IPS-18a (cell line): ENCODE data around the gene EMX2.

Source experiments
- H3K27ac ChIP-seq: one replicate; pipeline ENCODE4 v1.5.1; 2013; ENCODE audit warnings: low read length
- H3K27me3 ChIP-seq: one replicate; pipeline ENCODE4 v1.6.1; 2013; ENCODE audit warnings: mild to moderate bottlenecking, low read length; ENCODE audit not compliant: control insufficient read depth, insufficient read depth
- H3K36me3 ChIP-seq: one replicate; pipeline ENCODE4 v1.6.1; 2013; ENCODE audit warnings: low read depth, low read length; ENCODE audit not compliant: control insufficient read depth
- H3K4me1 ChIP-seq: one replicate; pipeline ENCODE4 v1.6.1; 2013; ENCODE audit warnings: low read depth, low read length; ENCODE audit not compliant: control insufficient read depth
- H3K4me3 ChIP-seq: one replicate; pipeline ENCODE4 v1.5.1; 2013; ENCODE audit warnings: low read length
- H3K9ac ChIP-seq: one replicate; pipeline ENCODE4 v1.6.1; 2013; ENCODE audit warnings: mild to moderate bottlenecking, low read length, moderate library complexity
- H3K9me3 ChIP-seq: one replicate; pipeline ENCODE4 v1.6.1; 2013; ENCODE audit warnings: low read depth, low read length; ENCODE audit not compliant: control insufficient read depth

EMX2 gene

DNA sequence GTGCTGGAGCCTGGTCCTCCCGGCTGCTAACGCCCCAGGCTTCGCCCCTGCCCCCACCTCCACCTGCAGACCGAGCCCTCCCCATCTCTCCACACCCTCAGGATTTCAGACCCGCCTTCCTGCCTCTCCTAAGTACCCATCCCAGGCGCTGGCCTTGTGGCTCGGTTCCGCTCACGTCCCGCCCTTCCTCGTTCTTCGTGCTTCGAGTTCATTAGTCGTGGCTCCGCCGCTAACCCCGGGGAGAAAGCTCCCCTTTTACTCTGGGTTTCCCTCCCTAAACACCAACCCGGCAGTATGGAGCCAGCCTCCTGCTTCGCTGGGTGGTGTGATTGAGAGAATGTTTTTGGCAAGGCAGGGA is 11.2 kb downstream of the EMX2 start:
- peak overlapping the region; percentile 36 for H3K4me3 ChIP-seq
- H3K27me3 ChIP-seq: peaks cover 86% of the 10 kb centered on the region

DNA sequence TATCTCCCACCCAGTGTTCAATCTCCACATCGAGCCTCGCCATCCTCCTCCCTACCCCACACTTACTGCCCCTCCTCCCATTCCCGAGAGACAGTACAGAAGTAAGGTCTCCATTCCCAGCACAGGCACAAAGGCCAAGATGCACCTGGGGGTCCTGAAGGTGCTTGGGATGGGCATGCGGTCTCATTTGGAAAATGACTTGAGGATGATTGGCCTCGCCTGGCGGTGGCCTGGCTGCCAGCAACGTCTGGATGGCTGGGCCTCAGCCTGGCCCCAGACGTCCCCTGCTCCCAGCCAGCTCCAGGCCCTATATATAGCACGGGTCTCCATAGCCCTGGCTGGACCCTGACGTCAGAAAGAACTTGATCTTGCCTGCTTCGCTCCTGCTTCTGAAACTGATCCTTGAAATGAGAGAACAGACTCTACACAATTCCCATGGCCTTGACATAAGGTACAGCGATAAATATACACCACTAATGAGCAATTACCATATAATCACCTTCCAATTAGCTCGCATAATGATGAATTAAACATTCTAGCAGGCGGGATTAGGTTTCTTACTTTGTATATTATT is 11.8 kb downstream of the EMX2 start:
- no peaks in the 10 kb centered on the region for H3K9me3 ChIP-seq
- H3K27ac ChIP-seq: no peak overlapping the region
- H3K36me3 ChIP-seq: no peaks in the 10 kb centered on the region
- H3K9ac ChIP-seq: no peak overlapping the region
- no peak overlapping the region for H3K4me3 ChIP-seq
- H3K4me1 ChIP-seq: peaks cover 8% of the 10 kb centered on the region
- peaks cover 81% of the 10 kb centered on the region for H3K27me3 ChIP-seq

More for the DNA sequence above, 11.2 kb downstream of the EMX2 start:
- no peak overlapping the region for H3K9ac ChIP-seq
- H3K4me1 ChIP-seq: peaks cover 8% of the 10 kb centered on the region
- no peak overlapping the region for H3K27ac ChIP-seq
- no peaks in the 10 kb centered on the region for H3K9me3 ChIP-seq
- H3K36me3 ChIP-seq: no peaks in the 10 kb centered on the region

DNA sequence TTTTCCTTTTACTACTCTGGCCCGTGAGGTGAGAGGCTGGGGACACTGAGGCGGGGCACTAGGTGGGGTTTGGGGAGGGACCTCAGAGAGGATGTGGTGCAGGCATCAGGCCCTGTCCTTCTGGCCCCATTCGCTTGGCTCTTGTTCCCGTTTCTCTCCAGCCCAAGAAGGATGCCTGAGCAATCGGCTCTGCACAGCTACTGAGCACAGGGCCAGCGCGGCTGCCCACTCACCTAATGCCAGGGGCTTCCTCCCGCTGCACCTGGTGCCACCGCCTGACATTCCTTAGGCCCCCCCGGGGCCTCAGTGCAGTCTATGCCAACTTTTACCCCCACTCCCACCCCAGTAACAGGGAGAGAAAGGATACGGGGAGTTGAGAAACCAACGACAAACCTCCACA is 12.5 kb downstream of the EMX2 start:
- H3K27ac ChIP-seq: no peak overlapping the region
- H3K9ac ChIP-seq: no peak overlapping the region
- no peaks in the 10 kb centered on the region for H3K9me3 ChIP-seq
- H3K27me3 ChIP-seq: peaks cover 74% of the 10 kb centered on the region
- peaks cover 8% of the 10 kb centered on the region for H3K4me1 ChIP-seq
- no peak overlapping the region for H3K4me3 ChIP-seq
- H3K36me3 ChIP-seq: no peaks in the 10 kb centered on the region

DNA sequence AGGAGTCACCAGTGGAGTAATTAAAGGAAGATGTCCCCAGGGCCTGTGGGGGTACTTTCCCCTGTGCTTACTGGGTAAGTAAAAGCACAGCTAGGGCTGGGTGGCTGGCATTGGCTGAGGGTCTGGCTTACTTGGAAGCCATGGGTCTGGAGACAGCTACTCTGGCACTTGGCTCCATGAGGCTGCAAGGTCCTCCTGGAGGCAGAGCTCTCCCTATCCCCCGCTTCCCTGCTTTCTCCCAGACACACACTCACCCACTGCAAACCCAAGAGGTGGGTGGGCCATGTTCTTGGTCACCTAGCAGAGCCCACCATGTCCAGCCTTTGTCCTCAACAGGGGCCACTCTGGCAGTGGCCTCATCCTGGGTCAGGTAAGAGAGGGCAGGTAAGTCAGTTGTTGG is 13.3 kb downstream of the EMX2 start:
- no peak overlapping the region for H3K27ac ChIP-seq
- H3K36me3 ChIP-seq: no peaks in the 10 kb centered on the region
- H3K4me1 ChIP-seq: peaks cover 8% of the 10 kb centered on the region
- no peaks in the 10 kb centered on the region for H3K9me3 ChIP-seq
- H3K9ac ChIP-seq: no peak overlapping the region
- H3K4me3 ChIP-seq: no peak overlapping the region
- H3K27me3 ChIP-seq: peaks cover 66% of the 10 kb centered on the region

DNA sequence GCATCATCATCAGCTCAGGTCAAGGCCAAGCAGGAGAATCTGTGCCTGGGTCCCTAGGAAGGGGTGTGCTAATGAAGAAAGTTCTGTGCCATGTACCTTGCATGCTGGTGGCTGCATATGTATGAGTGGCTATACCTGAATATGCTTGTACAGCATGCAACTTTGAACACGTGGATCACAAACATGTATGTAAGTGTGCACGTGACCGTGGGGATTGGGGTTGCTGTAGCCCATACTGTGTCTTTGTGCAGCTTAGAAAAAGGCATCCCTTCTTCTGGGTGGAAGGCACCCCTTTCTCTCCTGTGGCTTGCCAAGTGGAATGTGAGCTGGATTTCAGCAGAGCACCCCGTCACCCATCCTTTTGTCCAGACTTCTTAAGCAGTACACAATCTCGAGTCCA is 13.8 kb downstream of the EMX2 start:
- Histone ChIP-seq H3K9ac (no peak overlapping the region), H3K4me1 (peaks cover 8% of the 10 kb centered on the region), H3K27me3 (peaks cover 61% of the 10 kb centered on the region), H3K4me3 (no peak overlapping the region), H3K9me3 (no peaks in the 10 kb centered on the region), H3K27ac (no peak overlapping the region), H3K36me3 (no peaks in the 10 kb centered on the region)

DNA sequence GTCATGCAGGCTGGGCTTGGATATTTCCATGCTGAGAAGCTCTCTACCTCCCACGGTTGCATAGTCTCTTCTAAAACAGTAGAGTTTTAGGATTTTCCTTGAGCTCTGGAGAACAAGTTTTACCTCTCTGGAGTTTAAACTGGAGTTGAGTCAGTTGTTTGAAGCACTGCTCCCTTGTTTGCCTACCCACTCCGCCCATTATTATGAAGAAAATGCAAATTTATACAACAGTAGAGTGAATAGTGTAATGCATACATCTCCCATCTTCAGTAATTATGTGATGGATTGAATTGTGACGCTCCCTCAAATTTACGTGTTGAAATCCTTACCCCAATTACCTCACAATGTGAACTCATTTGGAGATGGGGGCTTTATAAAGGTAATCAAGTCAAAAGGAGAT is 17.2 kb downstream of the EMX2 start:
- Histone ChIP-seq H3K27ac (no peak overlapping the region), H3K36me3 (no peaks in the 10 kb centered on the region), H3K9ac (no peak overlapping the region), H3K4me1 (no peaks in the 10 kb centered on the region), H3K4me3 (no peak overlapping the region), H3K27me3 (peaks cover 27% of the 10 kb centered on the region), H3K9me3 (no peaks in the 10 kb centered on the region)

DNA sequence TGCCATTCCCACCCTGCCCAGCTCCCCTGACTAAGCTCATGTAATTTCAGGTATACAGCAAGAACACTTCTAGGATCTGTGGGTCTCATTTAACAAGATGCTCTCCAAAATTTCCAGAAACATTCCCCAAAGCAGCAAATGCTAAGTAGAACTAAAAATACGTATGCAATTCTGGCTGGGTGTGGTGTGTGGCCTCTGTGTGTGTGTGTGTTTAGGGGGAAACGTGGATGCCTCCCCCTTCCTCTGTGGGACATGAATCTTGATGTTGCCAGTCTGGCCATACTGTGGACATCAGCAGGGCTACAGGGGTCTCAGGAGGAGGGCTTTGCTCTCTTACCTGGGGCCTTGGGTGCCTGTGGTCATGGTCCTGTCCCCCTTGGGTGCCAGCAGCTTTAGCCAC is 18.4 kb downstream of the EMX2 start:
- Histone ChIP-seq H3K4me3 (no peak overlapping the region), H3K9ac (no peak overlapping the region), H3K27ac (no peak overlapping the region), H3K9me3 (no peaks in the 10 kb centered on the region), H3K36me3 (no peaks in the 10 kb centered on the region), H3K4me1 (no peaks in the 10 kb centered on the region), H3K27me3 (peaks cover 15% of the 10 kb centered on the region)

DNA sequence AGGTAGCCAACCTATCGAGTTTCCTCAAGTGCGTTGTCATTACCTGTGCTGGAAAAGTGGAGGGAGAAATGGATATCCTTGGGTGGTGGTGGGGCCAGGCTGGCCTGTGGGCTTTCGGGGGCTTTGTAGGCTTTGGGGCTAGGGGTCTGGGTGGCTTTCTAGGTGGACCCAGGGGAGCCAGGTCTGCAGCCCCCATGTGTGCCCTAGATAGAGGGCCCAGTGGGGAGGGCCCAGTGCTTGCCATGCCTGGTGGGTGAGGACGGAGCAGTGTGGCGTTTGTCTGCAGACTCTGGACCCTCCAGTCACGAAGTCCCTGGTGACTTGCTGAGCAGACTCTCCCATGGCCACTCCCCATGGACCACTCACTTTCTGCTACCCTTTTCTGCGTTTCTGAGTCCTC is 19.7 kb downstream of the EMX2 start:
- H3K9ac ChIP-seq: no peak overlapping the region
- no peaks in the 10 kb centered on the region for H3K9me3 ChIP-seq
- no peaks in the 10 kb centered on the region for H3K36me3 ChIP-seq
- no peak overlapping the region for H3K27ac ChIP-seq
- no peak overlapping the region for H3K4me3 ChIP-seq
- H3K27me3 ChIP-seq: peaks cover 5% of the 10 kb centered on the region
- no peaks in the 10 kb centered on the region for H3K4me1 ChIP-seq

DNA sequence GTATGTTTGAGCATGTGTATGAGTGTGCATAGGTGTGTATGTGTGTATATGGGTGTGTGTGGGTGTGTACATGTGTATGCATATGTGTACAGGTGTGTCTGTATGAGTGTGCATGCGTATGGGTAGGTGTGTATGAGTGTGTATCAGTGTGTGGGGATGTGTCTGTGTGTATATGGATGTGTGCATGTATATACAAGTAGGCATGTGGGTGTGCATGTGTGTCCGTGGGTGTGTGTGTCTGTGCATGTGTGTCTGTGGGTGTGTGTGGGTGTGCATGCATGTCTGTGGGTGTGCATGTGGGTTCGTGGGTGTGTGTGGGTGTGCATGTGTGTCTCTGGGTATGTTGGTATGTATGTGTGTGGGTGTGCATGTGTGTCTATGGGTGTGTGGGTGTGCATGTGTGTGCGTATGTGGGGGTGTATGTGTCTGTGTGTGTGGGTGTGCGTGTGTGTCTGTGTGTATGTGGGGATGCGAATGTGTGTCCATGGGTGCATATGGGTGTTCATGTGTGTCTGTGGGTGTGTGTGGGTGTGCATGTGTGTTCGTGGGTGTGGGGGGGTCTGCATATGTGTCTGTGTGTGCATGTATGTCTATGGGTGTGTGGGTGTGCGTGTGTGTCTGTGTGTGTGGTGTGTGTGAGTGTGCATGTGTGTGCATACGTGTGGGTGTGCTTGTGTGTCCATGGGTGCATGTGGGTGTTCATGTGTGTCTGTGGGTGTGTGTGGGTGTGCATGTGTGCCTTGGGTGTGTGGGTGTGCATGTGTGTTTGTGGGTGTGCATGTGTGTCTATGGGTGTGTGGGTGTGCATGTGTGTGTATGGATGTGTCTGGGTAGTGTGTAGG is 20.6 kb downstream of the EMX2 start:
- H3K27ac ChIP-seq: no peak overlapping the region
- H3K9me3 ChIP-seq: no peaks in the 10 kb centered on the region
- H3K36me3 ChIP-seq: no peaks in the 10 kb centered on the region

DNA sequence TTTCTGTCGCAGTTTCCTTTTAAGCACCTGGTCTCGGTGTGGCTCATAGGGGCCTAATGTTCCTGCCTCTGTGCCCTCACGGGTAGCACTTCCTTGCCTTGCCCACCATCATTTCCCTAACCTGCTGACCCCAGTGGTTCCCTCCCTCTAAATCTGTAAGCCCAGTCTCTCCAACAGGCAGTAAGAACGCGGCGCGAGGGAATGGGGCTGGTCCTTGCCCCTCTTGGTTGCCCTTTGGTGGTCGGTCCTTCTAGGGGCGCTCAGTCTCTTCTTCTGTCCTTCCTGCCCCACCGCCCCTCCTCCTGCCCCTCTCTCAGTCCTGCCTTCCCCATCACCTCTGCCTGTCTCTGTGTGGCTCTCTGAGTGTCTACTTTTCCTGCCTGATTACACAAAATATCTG is 21.2 kb downstream of the EMX2 start:
- Histone ChIP-seq H3K27ac (no peak overlapping the region), H3K9ac (no peak overlapping the region), H3K4me3 (no peak overlapping the region), H3K9me3 (no peaks in the 10 kb centered on the region), H3K27me3 (no peaks in the 10 kb centered on the region), H3K4me1 (no peaks in the 10 kb centered on the region), H3K36me3 (no peaks in the 10 kb centered on the region)

More for the DNA sequence above, 20.6 kb downstream of the EMX2 start:
- Histone ChIP-seq H3K4me3 (no peak overlapping the region), H3K9ac (no peak overlapping the region), H3K4me1 (no peaks in the 10 kb centered on the region), H3K27me3 (peaks cover 2% of the 10 kb centered on the region)

DNA sequence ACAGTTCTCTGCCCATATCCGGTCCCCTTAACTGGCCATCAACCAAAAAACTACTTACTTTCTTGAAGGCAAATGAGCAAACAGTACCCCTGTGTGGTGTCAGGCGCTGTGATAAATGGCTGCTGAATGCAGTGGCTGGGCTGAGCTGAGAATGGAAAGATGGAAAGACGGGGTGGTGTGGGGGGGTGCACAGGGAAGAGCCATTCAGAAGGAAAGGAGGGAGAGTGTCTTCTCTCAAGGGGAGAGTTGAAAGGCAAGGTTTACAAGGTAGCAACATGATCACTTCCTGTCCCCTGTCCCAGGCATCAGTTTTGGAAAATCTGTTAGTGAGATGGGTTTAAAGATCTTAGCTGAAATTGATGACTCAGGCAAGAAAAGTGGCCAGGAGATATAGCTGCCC is 22.5 kb downstream of the EMX2 start:
- Histone ChIP-seq H3K4me1 (no peaks in the 10 kb centered on the region), H3K9me3 (no peaks in the 10 kb centered on the region), H3K9ac (no peak overlapping the region), H3K27me3 (no peaks in the 10 kb centered on the region), H3K36me3 (no peaks in the 10 kb centered on the region), H3K4me3 (no peak overlapping the region), H3K27ac (no peak overlapping the region)

DNA sequence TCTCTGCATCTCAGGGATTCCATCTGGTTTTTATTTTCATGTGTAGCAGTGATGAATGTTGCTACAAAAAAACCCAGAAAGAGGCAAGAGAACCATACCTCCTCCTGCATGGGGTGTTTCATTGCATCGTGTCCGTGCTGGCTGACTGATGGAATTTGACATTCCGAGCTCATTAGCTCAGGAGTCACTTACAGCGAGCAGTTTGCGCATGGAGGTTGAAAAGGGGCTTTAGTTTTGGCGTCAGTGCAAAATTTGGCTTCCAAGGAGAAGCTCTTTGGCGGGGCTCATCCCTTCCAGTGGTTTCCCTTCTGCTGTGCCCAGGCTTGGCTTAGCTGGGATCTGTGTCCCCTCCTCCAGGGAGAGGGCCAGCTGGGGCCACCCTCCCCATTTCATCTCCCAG is 25.8 kb downstream of the EMX2 start:
- no peak overlapping the region for H3K9ac ChIP-seq
- H3K4me3 ChIP-seq: no peak overlapping the region
- no peaks in the 10 kb centered on the region for H3K4me1 ChIP-seq
- no peaks in the 10 kb centered on the region for H3K36me3 ChIP-seq
- no peak overlapping the region for H3K27ac ChIP-seq
- no peaks in the 10 kb centered on the region for H3K27me3 ChIP-seq
- no peaks in the 10 kb centered on the region for H3K9me3 ChIP-seq
